ENCODE results near the gene SHE. TPM values are rescaled to one million over a fixed set of nuclear protein-coding genes. Genes with fewer than 3 reads are reported as not detected.

SHE gene
- total RNA-seq, 2 experiments from 2014 or later = not detected

DNA sequence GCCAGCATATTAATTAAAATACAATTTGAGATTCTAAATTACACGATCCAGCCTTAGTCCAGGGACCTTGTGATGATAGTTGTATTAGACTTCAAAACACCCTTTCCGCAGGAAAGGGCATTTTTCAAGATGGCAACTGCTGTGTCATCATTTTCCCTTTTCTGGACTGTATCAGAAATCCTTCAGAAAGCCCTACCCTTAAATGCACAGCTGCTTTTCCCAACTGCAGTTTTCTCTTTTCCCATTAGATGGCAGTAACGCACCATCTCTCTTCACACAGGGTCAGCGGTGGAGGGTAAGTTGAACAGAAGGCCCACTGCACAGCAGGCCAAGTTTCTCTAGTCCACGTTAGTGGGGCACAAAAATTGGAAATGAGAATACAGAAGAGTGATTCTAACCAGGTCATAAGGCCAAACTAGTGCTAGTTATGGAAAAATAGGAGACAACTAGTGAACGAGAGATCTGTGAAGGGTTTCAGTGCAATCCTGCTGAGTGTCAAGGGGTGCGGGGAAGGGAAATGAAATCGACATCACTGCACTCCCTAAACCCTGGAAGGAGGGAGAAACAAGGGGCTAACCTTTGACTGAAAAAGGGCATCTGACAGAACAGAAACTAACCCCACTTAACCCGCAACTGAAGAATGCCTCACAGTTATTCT lies 22.3 kb downstream of the SHE start:
- ATAC-seq (ENCODE audit: poor library complexity) (peak; percentile 91), DNase-seq (peak in 13 of 14 experiments; percentile 23 to 84 (median 43))
- Mint-ChIP-seq H3K4me3 (no peak overlapping the region), H3K4me1 (ENCODE audit: low read depth) (peaks cover 20% of the 10 kb centered on the region), H3K27ac (no peak overlapping the region), H3K9me3 (no peaks in the 10 kb centered on the region), H3K27me3 (no peaks in the 10 kb centered on the region), H3K36me3 (ENCODE audit: low read depth) (no peaks in the 10 kb centered on the region)
- no peaks in the 10 kb centered on the region for H3K27me3 ChIP-seq (ENCODE audit: control insufficient read depth in 1 of 2, insufficient read depth in 2 of 2, low read length in 2 of 2)
- POLR2A ChIA-PET = interaction anchor here (0.8 to 2.9 kb wide), 12 partner anchors 12 to 153 kb away, joined by 3 to 9 read pairs (median 4); no protein-coding TSS in a partner anchor
- no peaks in the 10 kb centered on the region for H3K36me3 ChIP-seq (ENCODE audit: insufficient read depth, low read length)
- H3K27ac ChIP-seq (ENCODE audit: low read depth in 1 of 2, low read length in 2 of 2) = no peak overlapping the region
- CTCF ChIA-PET = interaction anchor here (0.6 to 4.3 kb wide), 37 partner anchors 9 to 714 kb away, joined by 3 to 43 read pairs (median 4); partner anchors contain the start of genes EFNA4 and KRTCAP2
- TF ChIP-seq, protein P1, sequence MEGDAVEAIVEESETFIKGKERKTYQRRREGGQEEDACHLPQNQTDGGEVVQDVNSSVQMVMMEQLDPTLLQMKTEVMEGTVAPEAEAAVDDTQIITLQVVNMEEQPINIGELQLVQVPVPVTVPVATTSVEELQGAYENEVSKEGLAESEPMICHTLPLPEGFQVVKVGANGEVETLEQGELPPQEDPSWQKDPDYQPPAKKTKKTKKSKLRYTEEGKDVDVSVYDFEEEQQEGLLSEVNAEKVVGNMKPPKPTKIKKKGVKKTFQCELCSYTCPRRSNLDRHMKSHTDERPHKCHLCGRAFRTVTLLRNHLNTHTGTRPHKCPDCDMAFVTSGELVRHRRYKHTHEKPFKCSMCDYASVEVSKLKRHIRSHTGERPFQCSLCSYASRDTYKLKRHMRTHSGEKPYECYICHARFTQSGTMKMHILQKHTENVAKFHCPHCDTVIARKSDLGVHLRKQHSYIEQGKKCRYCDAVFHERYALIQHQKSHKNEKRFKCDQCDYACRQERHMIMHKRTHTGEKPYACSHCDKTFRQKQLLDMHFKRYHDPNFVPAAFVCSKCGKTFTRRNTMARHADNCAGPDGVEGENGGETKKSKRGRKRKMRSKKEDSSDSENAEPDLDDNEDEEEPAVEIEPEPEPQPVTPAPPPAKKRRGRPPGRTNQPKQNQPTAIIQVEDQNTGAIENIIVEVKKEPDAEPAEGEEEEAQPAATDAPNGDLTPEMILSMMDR (IDR thresholded peaks at IDR 0.05) = peak; percentile 90
- peaks cover 7% of the 10 kb centered on the region for H3K4me1 ChIP-seq (ENCODE audit: insufficient read depth, low read length)
- H3K4me3 ChIP-seq (ENCODE audit: low read length) = no peak overlapping the region
- no peaks in the 10 kb centered on the region for H3K9me3 ChIP-seq (ENCODE audit: control insufficient read depth in 1 of 2, insufficient read depth in 1 of 2, low read length in 2 of 2)
- intact Hi-C loops (cut with DNase I, micrococcal nuclease) = loop anchor here (1.0 to 10.0 kb wide), 10 partner anchors 38 to 607 kb away; partner anchors contain the start of genes HAX1 (in 1 of the 2) and IL6R (in 1 of the 2)

DNA sequence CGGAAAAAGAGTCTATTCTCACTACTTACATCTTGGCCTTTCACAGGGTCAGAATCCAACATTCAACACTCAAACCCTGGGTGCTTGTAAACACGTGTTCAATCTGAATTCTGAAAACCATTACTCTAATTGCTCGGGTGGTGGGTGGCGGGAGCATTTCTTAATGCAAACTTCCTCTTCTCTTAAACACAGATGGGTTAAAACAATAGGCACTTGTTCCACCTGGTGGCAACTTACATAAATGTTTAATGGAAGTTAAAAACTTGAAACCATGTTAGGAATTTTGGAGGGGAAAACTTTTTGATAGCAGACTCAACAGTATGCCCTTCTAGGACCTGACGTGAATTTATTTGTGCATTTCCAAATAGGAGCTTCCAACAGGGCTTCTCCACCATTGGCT lies 23.6 kb downstream of the SHE start:
- Mint-ChIP-seq H3K27me3 (no peaks in the 10 kb centered on the region), H3K36me3 (ENCODE audit: low read depth) (no peaks in the 10 kb centered on the region), H3K4me3 (no peak overlapping the region), H3K4me1 (ENCODE audit: low read depth) (peaks cover 20% of the 10 kb centered on the region), H3K27ac (no peak overlapping the region), H3K9me3 (no peaks in the 10 kb centered on the region)
- ChIA-PET POLR2A (interaction anchor here (1.5 to 2.9 kb wide), 5 partner anchors 11 to 152 kb away, joined by 3 to 9 read pairs (median 9); no protein-coding TSS in a partner anchor), CTCF (interaction anchor here (0.9 to 4.3 kb wide), 13 partner anchors 11 to 716 kb away, joined by 3 to 43 read pairs (median 5); partner anchors contain the start of genes ATP8B2 and EFNA4)
- Histone ChIP-seq H3K4me1 (ENCODE audit: insufficient read depth, low read length) (peaks cover 11% of the 10 kb centered on the region), H3K27ac (ENCODE audit: low read depth in 1 of 2, low read length in 2 of 2) (no peak overlapping the region), H3K27me3 (ENCODE audit: control insufficient read depth in 1 of 2, insufficient read depth in 2 of 2, low read length in 2 of 2) (no peaks in the 10 kb centered on the region), H3K36me3 (ENCODE audit: insufficient read depth, low read length) (no peaks in the 10 kb centered on the region), H3K9me3 (ENCODE audit: control insufficient read depth in 1 of 2, insufficient read depth in 1 of 2, low read length in 2 of 2) (no peaks in the 10 kb centered on the region), H3K4me3 (ENCODE audit: low read length) (no peak overlapping the region)
- ATAC-seq (ENCODE audit: poor library complexity) (peak; percentile 72), DNase-seq (peak in 5 of 14 experiments; percentile 32 to 62 (median 54))
- TF ChIP-seq, protein P1 (IDR thresholded peaks at IDR 0.05) = peak; percentile 73
- intact Hi-C loops (cut with DNase I, micrococcal nuclease) = loop anchor here (1.0 to 5.0 kb wide), 7 partner anchors 36 to 400 kb away; partner anchors contain the start of genes IL6R (in 2 of the 2) and HAX1 (in 1 of the 2)

- Mint-ChIP-seq H3K9me3 (no peaks in the 10 kb centered on the region), H3K4me3 (no peak overlapping the region), H3K27ac (no peak overlapping the region), H3K27me3 (no peaks in the 10 kb centered on the region), H3K4me1 (ENCODE audit: low read depth) (peaks cover 20% of the 10 kb centered on the region), H3K36me3 (ENCODE audit: low read depth) (no peaks in the 10 kb centered on the region)
- TF ChIP-seq, protein P1 (IDR thresholded peaks at IDR 0.05) = no peak
- Histone ChIP-seq H3K27ac (ENCODE audit: low read depth in 1 of 2, low read length in 2 of 2) (no peak overlapping the region), H3K4me1 (ENCODE audit: insufficient read depth, low read length) (peaks cover 11% of the 10 kb centered on the region), H3K27me3 (ENCODE audit: control insufficient read depth in 1 of 2, insufficient read depth in 2 of 2, low read length in 2 of 2) (no peaks in the 10 kb centered on the region), H3K4me3 (ENCODE audit: low read length) (no peak overlapping the region), H3K9me3 (ENCODE audit: control insufficient read depth in 1 of 2, insufficient read depth in 1 of 2, low read length in 2 of 2) (no peaks in the 10 kb centered on the region), H3K36me3 (ENCODE audit: insufficient read depth, low read length) (no peaks in the 10 kb centered on the region)
- ATAC-seq (ENCODE audit: poor library complexity) (no peak), DNase-seq (no peak)
- ChIA-PET CTCF (no interaction called here), POLR2A (no interaction called here)
- intact Hi-C loops (cut with DNase I, micrococcal nuclease) = loop anchor here (1.0 to 5.0 kb wide), 5 partner anchors 36 to 206 kb away; partner anchors contain the start of genes IL6R (in 2 of the 2) and HAX1 (in 1 of the 2)
These were observed 24.2 kb downstream of the SHE start for GRCh38 chr1:154478013-154478412.
